Ishikawa (cell line): Measurements from ENCODE around the gene PPID.

Experiments
- CEBPB ChIP-seq: IDR thresholded peaks from 2 replicates; pipeline ENCODE4 v1.6.1; 2012
- CREB1 ChIP-seq: IDR thresholded peaks from 2 replicates; pipeline ENCODE4 v1.6.1; 2012; ENCODE audit warnings: low read depth
- EGR1 ChIP-seq: IDR thresholded peaks from 2 replicates; pipeline ENCODE4 v1.6.1; 2012
- EP300 ChIP-seq: IDR thresholded peaks from 2 replicates; pipeline ENCODE4 v1.6.1; 2012; ENCODE audit warnings: borderline replicate concordance
- FOXM1 ChIP-seq: IDR thresholded peaks from 2 replicates; pipeline ENCODE4 v1.6.1; 2012; ENCODE audit warnings: low read depth, borderline replicate concordance
- NFIC ChIP-seq: IDR thresholded peaks from 2 replicates; pipeline ENCODE4 v1.6.1; 2012
- RAD21 ChIP-seq: IDR thresholded peaks from 2 replicates; pipeline ENCODE4 v1.6.1; 2012; ENCODE audit warnings: low read depth
- TAF1 ChIP-seq: IDR thresholded peaks from 2 replicates; pipeline ENCODE4 v1.6.1; 2012; ENCODE audit warnings: low read depth, mild to moderate bottlenecking
- TCF12 ChIP-seq: IDR thresholded peaks from 2 replicates; pipeline ENCODE4 v1.6.1; 2012; ENCODE audit warnings: low read depth
- TEAD4 ChIP-seq: IDR thresholded peaks from 2 replicates; pipeline ENCODE4 v1.6.1; 2012
- YY1 ChIP-seq: IDR thresholded peaks from 2 replicates; pipeline ENCODE4 v1.6.1; 2012; ENCODE audit warnings: low read depth
- ZBTB7A ChIP-seq: IDR thresholded peaks from 2 replicates; pipeline ENCODE4 v1.6.1; 2012; ENCODE audit warnings: low read depth
- TF ChIP-seq, protein P1 (sequence below): IDR thresholded peaks from 2 replicates; pipeline ENCODE4 v1.6.1; 2012
- TF ChIP-seq, protein P2 (sequence below): IDR thresholded peaks from 2 replicates; pipeline ENCODE4 v1.6.1; 2012; ENCODE audit warnings: low read depth, mild to moderate bottlenecking
- TF ChIP-seq, protein P3 (sequence below): IDR thresholded peaks from 2 replicates; pipeline ENCODE4 v1.6.1; 2012

The PPID gene

DNA sequence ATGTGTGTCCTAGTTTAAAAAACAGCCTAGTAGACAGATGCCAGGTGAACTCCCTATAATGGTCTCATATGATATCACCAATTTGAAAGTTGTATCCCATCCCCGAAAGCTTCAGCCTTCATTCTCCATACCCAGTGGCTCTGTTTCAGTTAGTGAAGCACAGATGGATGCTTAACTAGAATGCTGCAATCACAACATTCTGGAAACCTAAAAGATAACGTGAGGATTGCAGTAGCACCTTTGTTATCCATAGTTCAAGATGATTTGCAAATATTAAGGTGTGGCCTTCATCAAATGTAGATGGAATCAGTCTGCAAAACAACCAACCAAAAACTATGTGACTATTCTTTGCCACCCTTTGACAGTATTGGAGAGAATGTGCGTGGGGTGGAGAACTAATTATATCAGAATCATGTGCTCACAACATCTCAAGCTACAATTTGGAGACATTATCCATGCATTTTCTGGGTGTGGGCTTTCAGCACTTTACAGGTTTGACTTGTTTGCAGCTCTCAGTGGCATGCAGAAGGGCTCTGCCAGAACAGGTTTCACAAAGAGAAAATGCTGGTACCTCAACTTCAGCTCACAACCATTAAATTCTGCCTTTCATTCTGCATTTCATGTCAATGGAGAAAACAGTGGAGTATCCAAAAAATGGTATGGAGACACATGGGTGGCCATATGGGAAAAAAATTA lies 18.3 kb upstream of the PPID start:
- TF ChIP-seq, protein P1, sequence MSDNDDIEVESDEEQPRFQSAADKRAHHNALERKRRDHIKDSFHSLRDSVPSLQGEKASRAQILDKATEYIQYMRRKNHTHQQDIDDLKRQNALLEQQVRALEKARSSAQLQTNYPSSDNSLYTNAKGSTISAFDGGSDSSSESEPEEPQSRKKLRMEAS, result no peak
- no peak for TF ChIP-seq ZBTB7A
- no peak for TF ChIP-seq TAF1
- no peak for TF ChIP-seq CREB1
- TF ChIP-seq CEBPB, result no peak

DNA sequence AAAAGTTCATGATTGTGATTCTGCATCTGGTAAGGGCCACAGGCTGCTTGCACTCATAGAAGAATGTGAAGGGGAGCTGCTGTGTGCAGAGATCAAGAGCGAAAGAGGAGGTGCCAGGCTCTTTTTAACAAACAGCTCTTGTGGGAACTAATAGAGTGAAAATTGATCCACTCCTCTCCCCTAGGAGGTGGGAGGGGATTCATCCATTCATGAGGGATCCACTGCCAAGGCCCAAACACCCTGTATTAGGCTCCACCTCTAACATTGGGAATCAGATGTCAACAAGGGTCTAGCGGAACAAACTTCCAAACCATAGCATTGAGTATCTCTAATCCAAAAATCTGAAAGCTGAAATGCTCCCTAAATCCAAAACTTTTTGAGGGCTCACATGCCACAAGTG lies 16.4 kb upstream of the PPID start:
- TF ChIP-seq EP300 (no peak), YY1 (no peak), CREB1 (no peak), NFIC (no peak), ZBTB7A (no peak), TCF12 (no peak), FOXM1 (no peak)
- TF ChIP-seq, protein P2, sequence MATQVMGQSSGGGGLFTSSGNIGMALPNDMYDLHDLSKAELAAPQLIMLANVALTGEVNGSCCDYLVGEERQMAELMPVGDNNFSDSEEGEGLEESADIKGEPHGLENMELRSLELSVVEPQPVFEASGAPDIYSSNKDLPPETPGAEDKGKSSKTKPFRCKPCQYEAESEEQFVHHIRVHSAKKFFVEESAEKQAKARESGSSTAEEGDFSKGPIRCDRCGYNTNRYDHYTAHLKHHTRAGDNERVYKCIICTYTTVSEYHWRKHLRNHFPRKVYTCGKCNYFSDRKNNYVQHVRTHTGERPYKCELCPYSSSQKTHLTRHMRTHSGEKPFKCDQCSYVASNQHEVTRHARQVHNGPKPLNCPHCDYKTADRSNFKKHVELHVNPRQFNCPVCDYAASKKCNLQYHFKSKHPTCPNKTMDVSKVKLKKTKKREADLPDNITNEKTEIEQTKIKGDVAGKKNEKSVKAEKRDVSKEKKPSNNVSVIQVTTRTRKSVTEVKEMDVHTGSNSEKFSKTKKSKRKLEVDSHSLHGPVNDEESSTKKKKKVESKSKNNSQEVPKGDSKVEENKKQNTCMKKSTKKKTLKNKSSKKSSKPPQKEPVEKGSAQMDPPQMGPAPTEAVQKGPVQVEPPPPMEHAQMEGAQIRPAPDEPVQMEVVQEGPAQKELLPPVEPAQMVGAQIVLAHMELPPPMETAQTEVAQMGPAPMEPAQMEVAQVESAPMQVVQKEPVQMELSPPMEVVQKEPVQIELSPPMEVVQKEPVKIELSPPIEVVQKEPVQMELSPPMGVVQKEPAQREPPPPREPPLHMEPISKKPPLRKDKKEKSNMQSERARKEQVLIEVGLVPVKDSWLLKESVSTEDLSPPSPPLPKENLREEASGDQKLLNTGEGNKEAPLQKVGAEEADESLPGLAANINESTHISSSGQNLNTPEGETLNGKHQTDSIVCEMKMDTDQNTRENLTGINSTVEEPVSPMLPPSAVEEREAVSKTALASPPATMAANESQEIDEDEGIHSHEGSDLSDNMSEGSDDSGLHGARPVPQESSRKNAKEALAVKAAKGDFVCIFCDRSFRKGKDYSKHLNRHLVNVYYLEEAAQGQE, result no peak
- TF ChIP-seq, protein P3, sequence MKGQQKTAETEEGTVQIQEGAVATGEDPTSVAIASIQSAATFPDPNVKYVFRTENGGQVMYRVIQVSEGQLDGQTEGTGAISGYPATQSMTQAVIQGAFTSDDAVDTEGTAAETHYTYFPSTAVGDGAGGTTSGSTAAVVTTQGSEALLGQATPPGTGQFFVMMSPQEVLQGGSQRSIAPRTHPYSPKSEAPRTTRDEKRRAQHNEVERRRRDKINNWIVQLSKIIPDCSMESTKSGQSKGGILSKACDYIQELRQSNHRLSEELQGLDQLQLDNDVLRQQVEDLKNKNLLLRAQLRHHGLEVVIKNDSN, result no peak

DNA sequence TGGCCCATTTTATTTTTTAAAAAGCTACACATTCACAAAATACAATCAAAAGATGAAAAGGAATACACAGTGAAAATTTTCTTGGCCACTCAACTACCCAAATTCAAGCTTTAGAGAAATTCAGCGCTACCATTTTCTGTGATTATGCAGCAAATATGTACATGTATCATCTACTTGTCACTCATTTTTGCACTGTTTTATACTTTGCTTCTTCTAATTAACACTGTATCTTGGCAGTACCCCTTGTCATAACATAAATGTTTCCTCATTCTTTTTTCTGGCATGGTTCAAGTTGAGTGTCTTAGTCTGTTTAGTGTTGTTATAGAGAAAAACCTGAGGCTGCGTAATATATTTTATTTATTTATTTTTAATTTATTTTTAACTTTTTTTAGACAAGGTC lies 15.7 kb upstream of the PPID start:
- TF ChIP-seq CEBPB (no peak), FOXM1 (no peak), TAF1 (no peak), EGR1 (no peak), TEAD4 (no peak), YY1 (no peak), RAD21 (no peak), NFIC (no peak), EP300 (no peak), CREB1 (no peak), TCF12 (no peak)
- TF ChIP-seq, protein P1, result no peak
- TF ChIP-seq, protein P2, result no peak
- TF ChIP-seq, protein P3, result no peak

DNA sequence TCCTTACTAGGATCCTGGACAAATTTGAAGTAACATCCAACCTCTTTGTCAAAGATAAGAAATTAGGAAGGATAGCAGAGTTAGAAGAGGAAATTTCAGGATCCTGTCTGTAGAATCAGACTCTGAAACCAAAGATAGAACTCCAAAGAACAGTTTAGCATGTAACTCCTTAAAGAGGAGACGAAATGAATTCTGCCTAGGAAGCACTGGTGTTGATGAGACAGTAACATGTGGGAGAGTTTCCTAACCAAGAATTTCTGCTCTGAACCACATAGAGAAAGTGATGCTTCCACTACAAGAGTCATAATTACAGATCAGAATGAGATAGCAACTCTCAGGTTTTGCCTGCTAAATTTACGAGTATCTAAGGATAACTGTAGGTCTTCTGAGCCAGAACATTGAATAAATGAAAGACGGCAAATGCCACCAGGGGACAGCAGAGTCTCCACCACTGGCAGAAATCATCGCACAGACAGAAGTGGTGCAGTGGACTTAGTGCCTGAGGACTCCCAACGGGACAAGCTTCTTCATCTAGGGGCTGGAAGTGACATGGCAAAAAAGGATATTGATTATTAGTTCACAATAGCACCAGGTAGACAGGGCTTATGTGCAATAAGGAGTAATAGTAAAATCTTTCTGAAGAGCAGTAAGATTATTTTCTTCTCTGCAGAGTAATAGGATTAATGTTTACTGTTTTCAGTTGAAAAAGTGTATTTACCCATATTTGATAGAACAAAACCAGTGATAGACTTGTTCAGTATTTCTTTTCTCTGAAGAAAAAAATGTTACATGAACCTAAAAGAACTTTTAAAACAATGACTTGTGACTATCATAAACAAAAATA lies 6.7 kb upstream of the PPID start:
- TF ChIP-seq RAD21 (peak; percentile 85), ZBTB7A (no peak)

DNA sequence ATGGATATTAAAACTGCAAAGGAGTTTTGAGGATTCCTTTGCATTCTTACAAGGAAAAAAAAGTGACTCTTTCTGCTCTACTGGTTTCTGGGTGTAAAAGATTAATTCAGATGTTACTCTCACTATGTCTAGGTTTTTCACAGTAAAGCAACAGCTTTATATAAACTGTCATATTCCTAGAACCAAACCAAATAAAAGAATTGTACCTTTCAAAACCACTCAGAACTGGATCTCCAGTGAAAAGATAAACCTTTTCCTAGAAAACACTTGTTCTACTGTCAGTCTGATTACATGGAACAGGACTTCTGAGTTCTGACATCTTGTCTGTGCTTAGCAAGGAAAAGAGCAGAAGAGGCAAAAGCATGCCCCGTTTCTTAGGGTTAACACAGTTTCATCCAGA lies 5.0 kb upstream of the PPID start:
- TF ChIP-seq, protein P1, result no peak
- no peak for TF ChIP-seq RAD21
- TF ChIP-seq ZBTB7A, result no peak
- TF ChIP-seq CEBPB, result no peak
- TF ChIP-seq CREB1, result no peak
- TF ChIP-seq, protein P2, result no peak
- no peak for TF ChIP-seq EP300
- no peak for TF ChIP-seq EGR1
- TF ChIP-seq, protein P3, result no peak
- no peak for TF ChIP-seq FOXM1
- TF ChIP-seq YY1, result no peak
- TF ChIP-seq TAF1, result no peak
- TF ChIP-seq NFIC, result no peak
- no peak for TF ChIP-seq TEAD4
